ENCODE results near the gene INO80E.

DNA sequence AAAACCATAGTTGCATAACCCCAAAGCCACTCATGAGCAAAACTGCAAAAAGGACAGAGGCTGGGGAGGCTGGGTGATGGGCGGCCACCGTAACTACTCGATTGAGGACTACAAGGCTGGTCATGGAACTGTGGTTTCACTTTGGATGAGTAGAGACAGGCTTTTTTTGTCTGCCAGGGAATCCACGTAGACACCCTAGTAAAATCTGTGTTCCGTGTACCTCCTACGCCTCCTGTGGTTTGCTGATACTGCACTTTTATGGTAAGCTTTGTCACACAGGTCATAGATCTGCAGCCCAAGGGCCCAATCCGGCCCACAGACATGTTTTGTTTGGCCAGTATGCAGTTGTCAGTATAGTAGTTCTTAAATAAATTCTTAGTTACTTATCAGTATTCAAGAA lies 37.2 kb downstream of the INO80E start:
- TF ChIP-seq, protein P1, sequence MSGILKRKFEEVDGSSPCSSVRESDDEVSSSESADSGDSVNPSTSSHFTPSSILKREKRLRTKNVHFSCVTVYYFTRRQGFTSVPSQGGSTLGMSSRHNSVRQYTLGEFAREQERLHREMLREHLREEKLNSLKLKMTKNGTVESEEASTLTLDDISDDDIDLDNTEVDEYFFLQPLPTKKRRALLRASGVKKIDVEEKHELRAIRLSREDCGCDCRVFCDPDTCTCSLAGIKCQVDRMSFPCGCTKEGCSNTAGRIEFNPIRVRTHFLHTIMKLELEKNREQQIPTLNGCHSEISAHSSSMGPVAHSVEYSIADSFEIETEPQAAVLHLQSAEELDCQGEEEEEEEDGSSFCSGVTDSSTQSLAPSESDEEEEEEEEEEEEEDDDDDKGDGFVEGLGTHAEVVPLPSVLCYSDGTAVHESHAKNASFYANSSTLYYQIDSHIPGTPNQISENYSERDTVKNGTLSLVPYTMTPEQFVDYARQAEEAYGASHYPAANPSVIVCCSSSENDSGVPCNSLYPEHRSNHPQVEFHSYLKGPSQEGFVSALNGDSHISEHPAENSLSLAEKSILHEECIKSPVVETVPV (CRISPR knock-in tag; IDR thresholded peaks at IDR 0.05), result no peak
- no peak for TF ChIP-seq ZNF70 (CRISPR knock-in tag; IDR thresholded peaks at IDR 0.05)
- TF ChIP-seq, protein P2, sequence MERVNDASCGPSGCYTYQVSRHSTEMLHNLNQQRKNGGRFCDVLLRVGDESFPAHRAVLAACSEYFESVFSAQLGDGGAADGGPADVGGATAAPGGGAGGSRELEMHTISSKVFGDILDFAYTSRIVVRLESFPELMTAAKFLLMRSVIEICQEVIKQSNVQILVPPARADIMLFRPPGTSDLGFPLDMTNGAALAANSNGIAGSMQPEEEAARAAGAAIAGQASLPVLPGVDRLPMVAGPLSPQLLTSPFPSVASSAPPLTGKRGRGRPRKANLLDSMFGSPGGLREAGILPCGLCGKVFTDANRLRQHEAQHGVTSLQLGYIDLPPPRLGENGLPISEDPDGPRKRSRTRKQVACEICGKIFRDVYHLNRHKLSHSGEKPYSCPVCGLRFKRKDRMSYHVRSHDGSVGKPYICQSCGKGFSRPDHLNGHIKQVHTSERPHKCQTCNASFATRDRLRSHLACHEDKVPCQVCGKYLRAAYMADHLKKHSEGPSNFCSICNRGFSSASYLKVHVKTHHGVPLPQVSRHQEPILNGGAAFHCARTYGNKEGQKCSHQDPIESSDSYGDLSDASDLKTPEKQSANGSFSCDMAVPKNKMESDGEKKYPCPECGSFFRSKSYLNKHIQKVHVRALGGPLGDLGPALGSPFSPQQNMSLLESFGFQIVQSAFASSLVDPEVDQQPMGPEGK (CRISPR knock-in tag; IDR thresholded peaks at IDR 0.05; ENCODE audit: borderline replicate concordance), result no peak
- TF ChIP-seq, protein P3, sequence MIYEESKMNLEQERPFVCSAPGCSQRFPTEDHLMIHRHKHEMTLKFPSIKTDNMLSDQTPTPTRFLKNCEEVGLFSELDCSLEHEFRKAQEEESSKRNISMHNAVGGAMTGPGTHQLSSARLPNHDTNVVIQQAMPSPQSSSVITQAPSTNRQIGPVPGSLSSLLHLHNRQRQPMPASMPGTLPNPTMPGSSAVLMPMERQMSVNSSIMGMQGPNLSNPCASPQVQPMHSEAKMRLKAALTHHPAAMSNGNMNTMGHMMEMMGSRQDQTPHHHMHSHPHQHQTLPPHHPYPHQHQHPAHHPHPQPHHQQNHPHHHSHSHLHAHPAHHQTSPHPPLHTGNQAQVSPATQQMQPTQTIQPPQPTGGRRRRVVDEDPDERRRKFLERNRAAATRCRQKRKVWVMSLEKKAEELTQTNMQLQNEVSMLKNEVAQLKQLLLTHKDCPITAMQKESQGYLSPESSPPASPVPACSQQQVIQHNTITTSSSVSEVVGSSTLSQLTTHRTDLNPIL (CRISPR knock-in tag; IDR thresholded peaks at IDR 0.05; ENCODE audit: low read depth), result no peak
- no peak for TF ChIP-seq ZFP3 (CRISPR knock-in tag; IDR thresholded peaks at IDR 0.05)
- TF ChIP-seq CSDC2 (CRISPR knock-in tag; IDR thresholded peaks at IDR 0.05), result no peak
- TF ChIP-seq, protein P4, sequence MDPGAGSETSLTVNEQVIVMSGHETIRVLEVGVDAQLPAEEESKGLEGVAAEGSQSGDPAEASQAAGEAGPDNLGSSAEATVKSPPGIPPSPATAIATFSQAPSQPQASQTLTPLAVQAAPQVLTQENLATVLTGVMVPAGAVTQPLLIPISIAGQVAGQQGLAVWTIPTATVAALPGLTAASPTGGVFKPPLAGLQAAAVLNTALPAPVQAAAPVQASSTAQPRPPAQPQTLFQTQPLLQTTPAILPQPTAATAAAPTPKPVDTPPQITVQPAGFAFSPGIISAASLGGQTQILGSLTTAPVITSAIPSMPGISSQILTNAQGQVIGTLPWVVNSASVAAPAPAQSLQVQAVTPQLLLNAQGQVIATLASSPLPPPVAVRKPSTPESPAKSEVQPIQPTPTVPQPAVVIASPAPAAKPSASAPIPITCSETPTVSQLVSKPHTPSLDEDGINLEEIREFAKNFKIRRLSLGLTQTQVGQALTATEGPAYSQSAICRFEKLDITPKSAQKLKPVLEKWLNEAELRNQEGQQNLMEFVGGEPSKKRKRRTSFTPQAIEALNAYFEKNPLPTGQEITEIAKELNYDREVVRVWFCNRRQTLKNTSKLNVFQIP (CRISPR knock-in tag; IDR thresholded peaks at IDR 0.05; ENCODE audit: borderline replicate concordance, low read depth), result no peak
- no peak for TF ChIP-seq GLIS3 (CRISPR knock-in tag; IDR thresholded peaks at IDR 0.05)
- no peak for TF ChIP-seq ZNF8 (CRISPR knock-in tag; IDR thresholded peaks at IDR 0.05)
- no peak for TF ChIP-seq ISL1 (CRISPR knock-in tag; IDR thresholded peaks at IDR 0.05)
- no peak for TF ChIP-seq TOX (CRISPR knock-in tag; IDR thresholded peaks at IDR 0.05; ENCODE audit: borderline replicate concordance)
- TF ChIP-seq BACH2 (CRISPR knock-in tag; IDR thresholded peaks at IDR 0.05; ENCODE audit: borderline replicate concordance), result no peak
- no peak for TF ChIP-seq ZC3H10 (CRISPR knock-in tag; IDR thresholded peaks at IDR 0.05)
